MCF 10A (cell line): ENCODE data around the gene GRAP. TPM values are rescaled to one million over a fixed set of nuclear protein-coding genes. Genes with fewer than 3 reads are reported as not detected.

Experiments used
- BruUV-seq: library from RNA; stranded (reverse); fragments of 400-500 nt; replicated peaks from 2 replicates; lab custom pipeline; 2021; lab: Mats Ljungman, UMichigan
- CTCF ChIA-PET: fragments of 300-600 bp; sonication (Branson Sonifier 250); formaldehyde crosslinking; extraction: SDS; loops from one replicate; lab custom pipeline; 2021; ENCODE audit warnings: antibody characterized with exemption, inconsistent platforms; lab: Yijun Ruan, JAX
- POLR2A ChIA-PET: fragments of 300-600, 350-650 bp; sonication (Branson Sonifier 250); formaldehyde crosslinking; extraction: SDS; loops from one replicate; lab custom pipeline; 2020; ENCODE audit warnings: antibody characterized with exemption, inconsistent platforms; lab: Yijun Ruan, JAX
- DNase-seq: peaks from one replicate; pipeline ENCODE4 v3.0.0-alpha.2; 2018; ENCODE audit not compliant: unreplicated experiment
- H3K27ac Mint-ChIP-seq: one replicate; pipeline ENCODE4 v1.8.0; 2022; ENCODE audit warnings: mild to moderate bottlenecking, low read depth, mixed read lengths; ENCODE audit not compliant: unreplicated experiment
- H3K27me3 Mint-ChIP-seq: one replicate; pipeline ENCODE4 v1.8.0; 2022; ENCODE audit warnings: mixed read lengths; ENCODE audit not compliant: insufficient read depth, unreplicated experiment
- H3K36me3 Mint-ChIP-seq: one replicate; pipeline ENCODE4 v1.8.0; 2022; ENCODE audit warnings: mild to moderate bottlenecking, moderate library complexity, mixed read lengths; ENCODE audit not compliant: insufficient read depth, unreplicated experiment
- H3K4me1 Mint-ChIP-seq: one replicate; pipeline ENCODE4 v1.8.0; 2022; ENCODE audit warnings: mixed read lengths; ENCODE audit not compliant: insufficient read depth, unreplicated experiment
- H3K4me3 Mint-ChIP-seq: one replicate; pipeline ENCODE4 v1.8.0; 2022; ENCODE audit warnings: mild to moderate bottlenecking, moderate library complexity, mixed read lengths; ENCODE audit not compliant: unreplicated experiment
- H3K9me3 Mint-ChIP-seq: one replicate; pipeline ENCODE4 v1.8.0; 2022; ENCODE audit warnings: mixed read lengths; ENCODE audit not compliant: unreplicated experiment
- CTCF ChIP-seq: fragments of 200-600 bp; IDR thresholded peaks from one replicate; pipeline ENCODE4 v1.8.0; 2022; ENCODE audit warnings: antibody characterized with exemption, mild to moderate bottlenecking; ENCODE audit not compliant: unreplicated experiment
- intact Hi-C: fragments of 100-400 bp; cut with micrococcal nuclease; formaldehyde crosslinking; loops from 2 replicates; pipeline ENCODE4 v1.14.1; 2022
- total RNA-seq: library from RNA; stranded (reverse); gene quantifications from 2 replicates; pipeline ENCODE4 v1.2.3, GENCODE V29; 2022

The GRAP gene
- total RNA-seq, 1 experiment from 2014 or later = not detected

- no peak for DNase-seq
- ChIA-PET POLR2A (no interaction called here), CTCF (interaction anchor here (1.7 kb wide), 1 partner anchor 26 kb away, joined by 7 read pairs; no protein-coding TSS in a partner anchor)
- Mint-ChIP-seq H3K36me3 (peaks cover 19% of the 10 kb centered on the region), H3K27ac (no peak overlapping the region), H3K9me3 (no peaks in the 10 kb centered on the region), H3K4me3 (no peak overlapping the region), H3K4me1 (no peaks in the 10 kb centered on the region), H3K27me3 (no peaks in the 10 kb centered on the region)
- intact Hi-C loops = no loop called here
- TSS peak; percentile 11 for BruUV-seq
- TF ChIP-seq CTCF = no peak
Observed at GRCh38 chr17:18986541-18987229, 60.1 kb downstream of the GRAP start.

- Mint-ChIP-seq H3K27me3 (no peaks in the 10 kb centered on the region), H3K27ac (no peak overlapping the region), H3K4me1 (no peaks in the 10 kb centered on the region), H3K9me3 (no peaks in the 10 kb centered on the region), H3K36me3 (peaks cover 19% of the 10 kb centered on the region), H3K4me3 (no peak overlapping the region)
- CTCF ChIA-PET = interaction anchor here (0.6 to 1.7 kb wide), 3 partner anchors 25 to 699 kb away, joined by 3 to 7 read pairs (median 3); no protein-coding TSS in a partner anchor
- TF ChIP-seq CTCF = no peak
- POLR2A ChIA-PET = interaction anchor here (1.2 kb wide), 1 partner anchor 16 kb away, joined by 4 read pairs; no protein-coding TSS in a partner anchor
- no peak for DNase-seq
- BruUV-seq = no TSS peak
- intact Hi-C loops = no loop called here
Observed at GRCh38 chr17:18985475-18985874, 61.3 kb downstream of the GRAP start.

- POLR2A ChIA-PET = interaction anchor here (1.2 kb wide), 1 partner anchor 17 kb away, joined by 4 read pairs; no protein-coding TSS in a partner anchor
- Mint-ChIP-seq H3K4me3 (no peak overlapping the region), H3K27ac (no peak overlapping the region), H3K9me3 (no peaks in the 10 kb centered on the region), H3K36me3 (peaks cover 20% of the 10 kb centered on the region), H3K4me1 (no peaks in the 10 kb centered on the region), H3K27me3 (no peaks in the 10 kb centered on the region)
- BruUV-seq = no TSS peak
- DNase-seq = no peak
- intact Hi-C loops = no loop called here
- TF ChIP-seq CTCF = no peak
- CTCF ChIA-PET = interaction anchor here (1.7 kb wide), 1 partner anchor 24 kb away, joined by 7 read pairs; no protein-coding TSS in a partner anchor
Observed at GRCh38 chr17:18984273-18985114, 62.3 kb downstream of the GRAP start.
